Thyroid gland (tissue), 4 donors: ENCODE measurements around the gene MYO16.

ENCODE experiments used
- CTCF ChIP-seq, 6 experiments: fragments of 200-600 bp in 3 of 6; fragments of 450-650 bp in 3 of 6; sonication (generic) in 3 of 6; IDR thresholded peaks; one replicate each; pipeline ENCODE4 v1.5.1; 2016 to 2019; ENCODE audit warnings: antibody characterized with exemption in 6 of 6, mild to moderate bottlenecking in 2 of 6, inconsistent platforms in 1 of 6, moderate library complexity in 1 of 6
- POLR2A ChIP-seq, 2 donors: fragments of 450-650 bp; IDR thresholded peaks; one replicate each; pipeline ENCODE4 v1.6.1; 2017; ENCODE audit warnings: antibody characterized with exemption in 2 of 2, mild to moderate bottlenecking in 2 of 2, moderate library complexity in 1 of 2

- no peak for TF ChIP-seq POLR2A (IDR thresholded peaks at IDR 0.05)
- TF ChIP-seq CTCF (IDR thresholded peaks at IDR 0.05): no peak
These were observed 205.7 kb downstream of the MYO16 start for GRCh38 chr13:108835083-108835482.
